Measurements from ENCODE around the gene GNG8.

DNA sequence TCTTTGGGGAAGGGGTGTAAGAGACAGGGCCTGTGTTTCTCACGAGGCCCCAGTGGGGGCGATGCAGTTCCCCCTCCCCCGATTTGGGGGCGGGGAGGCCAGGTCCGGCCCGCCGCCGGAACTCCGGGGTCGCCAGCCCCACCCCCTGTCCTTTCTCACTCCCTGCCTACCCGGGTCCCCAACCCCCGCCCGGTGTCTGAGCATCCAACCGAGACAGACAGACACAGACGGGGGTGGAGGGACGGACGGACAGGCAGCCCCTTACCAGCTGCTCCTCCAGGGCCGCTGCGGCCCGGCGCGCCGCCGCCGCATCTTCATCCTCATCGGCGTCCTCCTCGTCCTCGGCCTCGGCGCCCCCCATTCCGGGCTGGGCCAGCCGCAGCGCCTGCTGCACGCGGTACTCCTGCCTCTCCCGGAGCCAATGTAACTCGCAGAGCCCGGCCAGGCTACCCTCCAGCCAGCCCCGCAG, 24.6 kb upstream of the GNG8 start:
- TF ChIP-seq EZH2phosphoT487 (IDR thresholded peaks at IDR 0.05; ENCODE audit: low read depth, severe bottlenecking, unreplicated experiment) (no peak), EZH2 (IDR thresholded peaks at IDR 0.05; ENCODE audit: borderline replicate concordance) (no peak)
- TF ChIP-seq, protein P1, sequence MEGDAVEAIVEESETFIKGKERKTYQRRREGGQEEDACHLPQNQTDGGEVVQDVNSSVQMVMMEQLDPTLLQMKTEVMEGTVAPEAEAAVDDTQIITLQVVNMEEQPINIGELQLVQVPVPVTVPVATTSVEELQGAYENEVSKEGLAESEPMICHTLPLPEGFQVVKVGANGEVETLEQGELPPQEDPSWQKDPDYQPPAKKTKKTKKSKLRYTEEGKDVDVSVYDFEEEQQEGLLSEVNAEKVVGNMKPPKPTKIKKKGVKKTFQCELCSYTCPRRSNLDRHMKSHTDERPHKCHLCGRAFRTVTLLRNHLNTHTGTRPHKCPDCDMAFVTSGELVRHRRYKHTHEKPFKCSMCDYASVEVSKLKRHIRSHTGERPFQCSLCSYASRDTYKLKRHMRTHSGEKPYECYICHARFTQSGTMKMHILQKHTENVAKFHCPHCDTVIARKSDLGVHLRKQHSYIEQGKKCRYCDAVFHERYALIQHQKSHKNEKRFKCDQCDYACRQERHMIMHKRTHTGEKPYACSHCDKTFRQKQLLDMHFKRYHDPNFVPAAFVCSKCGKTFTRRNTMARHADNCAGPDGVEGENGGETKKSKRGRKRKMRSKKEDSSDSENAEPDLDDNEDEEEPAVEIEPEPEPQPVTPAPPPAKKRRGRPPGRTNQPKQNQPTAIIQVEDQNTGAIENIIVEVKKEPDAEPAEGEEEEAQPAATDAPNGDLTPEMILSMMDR (IDR thresholded peaks at IDR 0.05; ENCODE audit: poor library complexity), result no peak

Measured in hepatocyte (in vitro differentiated cells).